ENCODE data around the gene UST. TPM values are rescaled to one million over a fixed set of nuclear protein-coding genes. Genes with fewer than 3 reads are reported as not detected.
A peak's percentile ranks its signal among the peaks of the same experiment; 100 is the strongest.

The UST gene
- polyA plus RNA-seq (2011; rRNA removed) (18.6 and 21.4 TPM in 2 replicates), polyA minus RNA-seq (2011; rRNA and poly(A)+ RNA removed) (15.2 and 20.6 TPM in 2 replicates)

GRCh38 chr6:148746363-148747144 lies at the start of gene UST:
TSS of gene UST (plus strand) at chr6:148747030. CDS start at chr6:148747431, 401 bp downstream.
- POLR2A ChIA-PET: interaction anchor here (2.1 kb wide), 1 partner anchor 30 kb away, joined by 6 read pairs; no protein-coding TSS in a partner anchor
- Histone ChIP-seq H3K9me3 (ENCODE audit: control insufficient read depth, insufficient read depth, low read length) (no peaks in the 10 kb centered on the region; the same call in 1 of the 2 replicates), H3K27ac (ENCODE audit: low read depth, low read length) (peak within 1 kb of the TSS; percentile 85), H3K4me3 (ENCODE audit: low read depth, low read length) (peak within 1 kb of the TSS; percentile 87), H3K27me3 (ENCODE audit: control insufficient read depth, insufficient read depth, low read length) (no peaks in the 10 kb centered on the region)
- CTCF ChIA-PET: interaction anchor here (5.2 kb wide), 1 partner anchor 169 kb away, joined by 18 read pairs; no protein-coding TSS in a partner anchor
- peak; percentile 92 for DNase-seq (ENCODE audit: low read depth, low spot score)
- TF ChIP-seq CTCF (IDR thresholded peaks at IDR 0.05; ENCODE audit: low read depth, low read length): peak; percentile 40

DNA sequence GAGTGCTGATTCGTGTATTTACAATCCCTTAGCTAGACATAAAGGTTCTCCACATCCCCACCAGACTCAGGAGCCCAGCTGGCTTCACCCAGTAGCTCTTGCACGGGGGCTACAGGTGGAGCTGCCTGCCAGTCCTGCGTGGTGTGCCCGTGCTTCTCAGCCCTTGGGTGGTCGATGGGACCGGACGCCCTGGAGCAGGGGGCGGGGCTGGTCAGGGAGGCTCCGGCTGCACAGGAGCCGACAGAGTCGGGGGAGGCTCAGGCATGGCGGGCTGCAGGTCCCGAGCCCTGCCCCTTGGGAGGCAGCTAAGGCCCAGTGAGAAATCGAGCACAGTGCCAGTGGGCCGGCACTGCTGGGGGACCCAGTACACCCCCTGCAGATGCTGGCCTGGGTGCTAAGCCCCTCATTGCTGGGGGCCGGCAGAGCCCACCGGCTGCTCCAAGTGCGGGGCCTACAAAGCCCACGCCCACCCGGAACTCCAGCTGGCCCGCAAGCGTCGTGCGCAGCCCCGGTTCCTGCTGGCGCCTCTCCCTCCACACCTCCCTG lies 48.9 kb upstream of the UST start:
- DNase-seq (ENCODE audit: low read depth, low spot score): no peak
- POLR2A ChIA-PET: no interaction called here
- Histone ChIP-seq H3K27me3 (ENCODE audit: control insufficient read depth, insufficient read depth, low read length) (no peaks in the 10 kb centered on the region), H3K9me3 (ENCODE audit: control insufficient read depth, insufficient read depth, low read length) (peaks cover 10% of the 10 kb centered on the region), H3K4me3 (ENCODE audit: low read depth, low read length) (no peak overlapping the region), H3K27ac (ENCODE audit: low read depth, low read length) (no peak overlapping the region)
- CTCF ChIA-PET: no interaction called here
- no peak for TF ChIP-seq CTCF (IDR thresholded peaks at IDR 0.05; ENCODE audit: low read depth, low read length)

- no peaks in the 10 kb centered on the region for H3K27me3 ChIP-seq (ENCODE audit: control insufficient read depth, insufficient read depth, low read length)
- POLR2A ChIA-PET: no interaction called here
- no peak overlapping the region for H3K27ac ChIP-seq (ENCODE audit: low read depth, low read length)
- peaks cover 10% of the 10 kb centered on the region for H3K9me3 ChIP-seq (ENCODE audit: control insufficient read depth, insufficient read depth, low read length)
- TF ChIP-seq CTCF (IDR thresholded peaks at IDR 0.05; ENCODE audit: low read depth, low read length): no peak
- CTCF ChIA-PET: no interaction called here
- DNase-seq (ENCODE audit: low read depth, low spot score): no peak
- H3K4me3 ChIP-seq (ENCODE audit: low read depth, low read length): no peak overlapping the region
These were observed 48.1 kb upstream of the UST start for GRCh38 chr6:148698671-148699180.

DNA sequence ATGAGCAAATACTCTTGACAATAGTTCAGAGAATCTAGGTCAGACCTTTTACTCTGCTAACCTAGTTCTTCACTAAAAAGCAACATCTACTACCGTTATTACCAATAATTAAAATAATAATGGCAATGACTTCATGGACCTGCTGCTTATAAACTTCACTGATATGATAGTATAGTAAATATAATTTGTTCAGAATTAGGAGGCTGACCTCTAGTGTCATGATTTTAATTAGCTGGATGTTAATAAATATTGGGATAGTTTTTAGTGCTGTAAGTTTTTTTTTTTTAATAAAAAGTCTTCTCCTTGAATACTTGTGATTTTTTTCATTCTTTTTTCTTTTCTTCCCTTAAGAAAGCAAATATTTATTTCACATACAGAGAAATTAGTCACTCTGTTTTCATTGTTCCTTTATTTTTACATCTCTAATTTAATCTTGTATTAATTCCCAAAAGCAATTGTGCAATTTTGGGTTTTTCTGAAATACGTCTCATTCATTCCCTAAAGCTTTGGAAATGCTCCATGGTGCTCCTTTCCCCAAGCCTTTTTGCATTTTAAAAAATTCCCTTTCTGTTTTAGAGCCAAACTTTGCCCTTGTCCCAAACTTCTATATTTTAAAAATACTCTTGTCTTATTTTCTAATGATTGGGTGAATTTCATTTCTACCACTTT lies 46.6 kb upstream of the UST start:
- POLR2A ChIA-PET: interaction anchor here (0.6 kb wide), 1 partner anchor 271 kb away, joined by 3 read pairs; no protein-coding TSS in a partner anchor
- H3K27ac ChIP-seq (ENCODE audit: low read depth, low read length): no peak overlapping the region
- DNase-seq (ENCODE audit: low read depth, low spot score): no peak
- H3K27me3 ChIP-seq (ENCODE audit: control insufficient read depth, insufficient read depth, low read length): no peaks in the 10 kb centered on the region
- no peak overlapping the region; the same call in 1 of the 2 replicates for H3K4me3 ChIP-seq (ENCODE audit: low read depth, low read length)
- no peak for TF ChIP-seq CTCF (IDR thresholded peaks at IDR 0.05; ENCODE audit: low read depth, low read length)
- CTCF ChIA-PET: no interaction called here
- peaks cover 10% of the 10 kb centered on the region for H3K9me3 ChIP-seq (ENCODE audit: control insufficient read depth, insufficient read depth, low read length)

Measured in AG04450 (cell line).